GM12891 (cell line): Measurements from ENCODE around the gene CLEC18C.
"Not testable (repeated sequence)": the region's sequence is repeated elsewhere in the genome, so short reads cannot be mapped to it uniquely, and the experiment has no call there.

ENCODE experiments used
- DNase-seq: peaks from one replicate; pipeline ENCODE4 v3.0.0; 2011; ENCODE audit warnings: low spot score; ENCODE audit not compliant: insufficient read length
- FAIRE-seq: peaks from 2 replicates; lab custom pipeline; 2011; peaks lifted over from hg19 to GRCh38; lab: Jason Lieb, UNC
- PAX5 ChIP-seq: IDR thresholded peaks from 2 replicates; pipeline ENCODE4 v1.6.1; 2011; ENCODE audit warnings: low read length, moderate library complexity, mild to moderate bottlenecking; ENCODE audit not compliant: insufficient read depth, severe bottlenecking
- POLR2A ChIP-seq: IDR thresholded peaks from 2 replicates; pipeline ENCODE4 v1.6.1; 2011; ENCODE audit warnings: low read depth, low read length, control low read depth
- POLR2AphosphoS5 ChIP-seq: IDR thresholded peaks from 2 replicates; pipeline ENCODE4 v1.6.1; 2011; ENCODE audit warnings: low read depth, low read length, control low read depth
- POU2F2 ChIP-seq: IDR thresholded peaks from 2 replicates; pipeline ENCODE4 v1.6.1; 2011; ENCODE audit warnings: low read depth, mild to moderate bottlenecking, control low read depth, low read length, moderate library complexity
- SPI1 ChIP-seq: IDR thresholded peaks from 2 replicates; pipeline ENCODE4 v1.6.1; 2011; ENCODE audit warnings: low read depth, low read length, control low read depth
- TAF1 ChIP-seq: IDR thresholded peaks from 2 replicates; pipeline ENCODE4 v1.6.1; 2011; ENCODE audit warnings: low read depth, low read length, control low read depth

CLEC18C gene

GRCh38 chr16:70160821-70161220, 12.8 kb upstream of the CLEC18C start:
- no peak for TF ChIP-seq TAF1
- TF ChIP-seq POLR2A: no peak
- TF ChIP-seq PAX5: no peak
- no peak for TF ChIP-seq POU2F2
- TF ChIP-seq POLR2AphosphoS5: no peak
- TF ChIP-seq SPI1: no peak
- DNase-seq (no peak), FAIRE-seq (no peak)

DNA sequence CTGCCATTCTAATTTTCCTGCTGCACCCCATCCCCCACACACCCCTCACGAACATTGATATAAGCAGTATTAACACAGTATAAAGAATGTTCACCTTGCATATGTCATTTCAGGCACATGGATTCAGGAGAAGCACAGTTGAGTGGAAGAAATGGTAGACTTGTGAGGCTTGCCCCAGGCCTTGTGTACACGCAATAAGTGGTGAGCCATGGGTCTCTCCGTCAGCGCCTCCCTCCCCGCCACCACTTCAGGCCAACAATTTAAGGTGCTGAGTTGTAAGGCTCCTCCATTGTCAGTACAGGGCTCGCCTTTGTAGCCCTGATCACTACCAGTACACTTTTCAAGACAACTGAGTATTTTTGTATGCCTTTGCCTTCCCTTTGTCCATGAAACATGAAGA, 12.2 kb upstream of the CLEC18C start:
- no peak for TF ChIP-seq TAF1
- no peak for TF ChIP-seq SPI1
- TF ChIP-seq POLR2A: no peak
- TF ChIP-seq POLR2AphosphoS5: no peak
- TF ChIP-seq POU2F2: no peak
- TF ChIP-seq PAX5: no peak
- FAIRE-seq (no peak), DNase-seq (no peak)

- TF ChIP-seq POLR2AphosphoS5: no peak
- TF ChIP-seq SPI1: no peak
- TF ChIP-seq TAF1: no peak
- no peak for TF ChIP-seq PAX5
- TF ChIP-seq POLR2A: no peak
- TF ChIP-seq POU2F2: no peak
- no peak for DNase-seq
- no peak for FAIRE-seq
These were observed 11.5 kb upstream of the CLEC18C start for GRCh38 chr16:70162041-70162451.

- DNase-seq: no peak
- TF ChIP-seq PAX5 (no peak), POLR2A (no peak), TAF1 (no peak), POU2F2 (no peak), POLR2AphosphoS5 (no peak), SPI1 (no peak)
- FAIRE-seq: no peak
These were observed 10.0 kb upstream of the CLEC18C start for GRCh38 chr16:70163596-70163995.

DNA sequence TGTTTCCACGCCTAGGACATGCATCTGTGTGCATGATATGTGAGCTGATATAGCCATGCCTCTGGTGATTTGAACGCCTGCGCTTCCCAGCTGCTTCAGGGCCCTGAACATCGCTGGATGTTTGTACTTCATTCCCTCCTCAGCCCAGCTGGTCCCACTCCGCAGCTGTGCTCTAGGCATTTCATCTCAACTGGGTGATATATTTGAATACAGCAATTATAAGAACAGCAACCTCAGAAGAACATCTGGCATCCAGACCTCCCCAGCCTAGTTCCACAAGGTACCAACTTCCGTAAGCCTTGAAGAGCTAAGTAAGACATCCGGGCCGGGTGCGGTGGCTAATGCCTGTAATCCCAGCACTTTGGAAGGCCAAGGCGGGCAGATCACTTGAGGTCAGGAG, 6.9 kb upstream of the CLEC18C start:
- FAIRE-seq, DNase-seq: not testable (repeated sequence)

DNA sequence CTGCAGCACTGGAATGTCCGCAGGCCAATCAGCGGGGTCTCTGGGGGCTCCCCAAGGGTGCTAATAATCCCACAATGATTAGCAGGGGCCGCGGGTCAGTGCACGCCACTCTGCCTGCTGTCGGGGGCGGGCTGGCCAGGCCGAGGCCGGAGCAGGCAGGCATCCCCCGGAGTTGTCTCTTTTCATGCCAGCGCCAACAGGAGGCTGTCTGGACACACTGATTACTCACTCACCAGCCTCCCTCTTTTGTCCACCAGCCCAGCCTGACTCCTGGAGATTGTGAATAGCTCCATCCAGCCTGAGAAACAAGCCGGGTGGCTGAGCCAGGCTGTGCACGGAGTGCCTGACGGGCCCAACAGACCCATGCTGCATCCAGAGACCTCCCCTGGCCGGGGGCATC, 329 bp downstream of the CLEC18C start:
- not testable (repeated sequence) for FAIRE-seq, DNase-seq

- not testable (repeated sequence) for FAIRE-seq, DNase-seq
These were observed 873 bp downstream of the CLEC18C start for GRCh38 chr16:70174387-70174932.

DNA sequence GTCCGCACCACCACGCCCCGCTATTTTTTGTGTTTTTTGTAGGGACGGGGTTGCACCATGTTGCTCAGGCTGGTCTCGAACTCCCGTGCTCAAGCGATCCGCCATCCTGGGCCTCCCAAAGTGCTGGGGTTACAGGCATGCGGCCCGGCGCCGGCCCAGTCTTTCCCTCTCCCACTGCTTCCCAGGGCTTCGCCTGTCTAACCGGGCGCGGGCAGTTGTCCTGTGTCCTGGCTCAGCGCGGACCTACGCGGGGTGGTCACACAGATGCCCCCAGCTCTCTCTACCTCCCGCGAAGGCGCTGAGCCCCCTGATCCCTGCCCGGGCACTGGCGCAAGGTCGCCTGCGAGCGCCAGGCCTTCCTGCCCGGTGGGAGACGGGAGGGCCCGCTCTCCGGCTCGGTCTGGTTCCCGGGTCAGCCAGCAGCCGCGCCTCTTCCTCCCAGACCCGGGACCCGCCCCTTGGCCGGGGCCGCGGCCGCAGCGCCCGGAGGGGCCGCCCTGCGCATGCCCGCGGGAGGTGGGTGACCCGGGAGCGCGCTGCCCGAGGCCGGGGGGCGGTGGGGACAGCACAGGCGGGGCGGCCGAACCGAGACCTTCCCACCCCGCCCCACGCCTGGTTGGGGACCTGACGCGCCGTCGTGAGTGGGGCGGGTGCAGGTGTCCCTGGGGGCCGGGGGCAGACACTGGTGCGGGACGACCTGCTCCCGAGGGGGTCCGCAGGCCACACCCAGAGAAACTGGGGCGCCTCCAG, 14.4 kb downstream of the CLEC18C start:
- not testable (repeated sequence) for FAIRE-seq, DNase-seq

DNA sequence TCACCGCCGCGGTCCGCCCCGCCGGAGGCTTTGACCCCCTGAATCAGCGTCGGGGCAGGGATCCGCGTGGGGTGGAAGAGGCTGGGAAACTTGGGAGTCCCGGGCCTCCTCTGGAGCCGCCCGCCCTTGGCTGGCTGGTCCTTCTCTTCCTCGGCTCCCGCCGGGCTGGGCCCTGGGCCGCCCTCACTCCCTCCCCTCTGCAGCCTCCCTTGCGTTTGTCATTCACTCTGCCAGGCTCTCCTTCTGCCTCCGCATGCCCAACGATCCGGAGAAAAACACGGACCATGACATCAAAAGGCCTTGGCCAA, 15.0 kb downstream of the CLEC18C start:
- not testable (repeated sequence) for DNase-seq, FAIRE-seq

GRCh38 chr16:70190574-70190973, 17.0 kb downstream of the CLEC18C start:
- not testable (repeated sequence) for DNase-seq, FAIRE-seq

DNA sequence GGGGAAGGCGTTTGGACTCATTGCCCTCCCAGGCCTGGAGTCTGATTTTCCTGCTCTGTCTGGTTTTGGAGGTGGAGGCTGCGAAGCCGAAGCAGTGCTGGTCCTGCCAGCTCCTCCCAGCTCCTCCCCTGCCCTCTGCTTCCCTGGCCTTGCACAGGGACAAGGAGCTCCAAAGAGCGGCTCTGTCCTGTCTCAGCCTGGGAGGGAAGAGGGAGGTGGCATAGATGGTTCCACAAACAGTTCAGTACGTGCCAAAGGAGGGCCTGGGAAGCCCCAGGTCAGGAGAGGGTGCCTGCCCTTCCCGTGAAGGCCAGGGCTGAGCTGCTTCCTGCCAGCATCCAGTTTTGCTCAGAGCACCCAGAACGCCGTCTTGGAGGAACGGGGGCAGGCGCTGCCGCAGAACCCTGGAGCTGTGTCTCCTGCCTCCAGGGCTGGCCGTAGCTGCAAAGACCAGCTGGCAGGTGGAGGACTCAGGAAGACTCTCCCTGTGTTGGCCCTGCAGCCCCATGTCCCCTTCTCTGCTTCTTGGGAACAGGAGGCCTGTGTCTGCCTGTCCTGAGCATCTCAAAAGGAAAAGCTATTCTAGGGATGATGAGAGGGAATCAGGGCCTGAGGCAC, 23.2 kb downstream of the CLEC18C start:
- FAIRE-seq, DNase-seq: not testable (repeated sequence)

DNA sequence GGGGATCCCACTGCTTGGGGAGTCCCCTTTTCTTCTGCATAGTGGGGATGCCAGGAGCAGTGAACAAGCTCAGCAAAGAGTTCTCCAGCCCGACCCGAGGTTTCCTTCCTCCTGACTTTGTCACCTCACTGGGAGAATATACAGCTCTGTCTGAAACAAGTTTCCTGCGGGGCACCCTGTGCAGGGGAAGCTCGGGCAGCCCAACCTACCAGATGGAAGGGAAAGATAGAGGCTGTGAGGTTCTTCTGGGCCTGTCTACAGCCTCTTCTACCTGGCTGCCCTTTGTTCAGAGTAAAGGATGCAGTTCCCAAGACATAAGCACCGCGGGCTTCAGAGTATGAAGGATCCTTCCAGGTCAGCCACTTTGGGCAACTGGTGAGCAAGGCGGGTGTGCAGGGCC, 24.0 kb downstream of the CLEC18C start:
- not testable (repeated sequence) for FAIRE-seq, DNase-seq

- FAIRE-seq, DNase-seq: not testable (repeated sequence)
These were observed 24.6 kb downstream of the CLEC18C start for GRCh38 chr16:70198230-70198629.

GRCh38 chr16:70198666-70199065, 25.1 kb downstream of the CLEC18C start:
- FAIRE-seq, DNase-seq: not testable (repeated sequence)

DNA sequence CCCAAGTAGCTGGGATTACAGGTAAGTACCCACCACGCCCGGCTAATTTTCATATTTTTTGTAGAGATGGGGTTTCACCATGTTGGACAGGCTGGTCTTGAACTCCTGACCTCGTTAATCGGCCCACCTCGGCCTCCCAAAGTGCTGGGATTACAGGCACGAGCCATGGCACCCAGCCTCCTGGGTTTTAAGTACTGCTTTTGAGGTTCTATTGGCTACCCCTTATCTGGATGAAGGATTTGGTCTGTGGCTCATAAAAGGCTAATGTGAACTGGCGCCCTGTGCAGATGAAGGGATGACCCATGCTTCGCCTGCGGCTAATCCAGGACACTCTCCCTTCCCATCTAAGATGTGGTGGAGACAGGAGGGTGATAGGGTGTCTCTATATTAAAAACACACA, 25.6 kb downstream of the CLEC18C start:
- FAIRE-seq, DNase-seq: not testable (repeated sequence)

- not testable (repeated sequence) for DNase-seq, FAIRE-seq
These were observed 26.5 kb downstream of the CLEC18C start for GRCh38 chr16:70200063-70200462.

DNA sequence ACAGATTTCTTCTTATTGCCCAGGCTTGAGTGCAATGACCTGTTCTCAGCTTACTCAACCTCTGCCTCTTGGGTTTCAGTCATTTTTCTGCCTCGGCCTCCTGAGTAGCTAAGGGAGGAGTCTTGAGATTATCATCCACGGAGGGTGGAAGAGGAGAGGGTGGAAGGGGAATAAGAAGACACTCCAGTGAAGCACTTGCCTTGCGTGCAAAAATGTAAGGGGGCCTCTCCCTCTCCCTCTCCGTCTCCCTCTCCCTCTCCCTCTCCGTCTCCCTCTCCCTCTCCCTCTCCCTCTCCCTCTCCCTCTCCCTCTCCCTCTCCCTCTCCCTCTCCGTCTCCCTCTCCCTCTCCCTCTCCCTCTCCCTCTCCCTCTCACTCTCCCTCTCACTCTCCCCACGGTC, 29.9 kb downstream of the CLEC18C start:
- not testable (repeated sequence) for DNase-seq, FAIRE-seq
